Caco-2 (cell line): Measurements from ENCODE around the gene ADAMTS8. TPM values are rescaled to one million over a fixed set of nuclear protein-coding genes. Genes with fewer than 3 reads are reported as not detected.
A peak's percentile ranks its signal among the peaks of the same experiment; 100 is the strongest.

Source experiments
- BruUV-seq: library from RNA; stranded (reverse); fragments of 400-500 nt; replicated peaks from 2 replicates; lab custom pipeline; 2021; lab: Mats Ljungman, UMichigan
- CTCF ChIA-PET: fragments of 300-600 bp; sonication (Branson Sonifier 250); formaldehyde crosslinking; loops from one replicate; lab custom pipeline; 2022; ENCODE audit warnings: antibody characterized with exemption; lab: Charles Lee
- POLR2A ChIA-PET: fragments of 300-600 bp; sonication (Branson Sonifier 250); formaldehyde crosslinking; loops from one replicate; lab custom pipeline; 2022; ENCODE audit warnings: antibody characterized with exemption; lab: Charles Lee
- DNase-seq, 2 experiments: peaks; one replicate each; pipeline versions ENCODE4 v3.0.0 to v3.0.0-alpha.2; 2020 to 2022
- H3K27me3 ChIP-seq: replicated peaks from 2 replicates; pipeline ENCODE4 v1.6.0; 2011; ENCODE audit warnings: low read length; ENCODE audit not compliant: control insufficient read depth, insufficient read depth
- H3K36me3 ChIP-seq: 2 replicates; pipeline ENCODE4 v1.5.1; 2011; ENCODE audit warnings: low read length; ENCODE audit not compliant: control insufficient read depth, insufficient read depth
- H3K4me1 ChIP-seq: fragments of 250-450 bp; sonication (Bioruptor Pico); 2 replicates; pipeline ENCODE4 v1.5.1; 2020; ENCODE audit warnings: mild to moderate bottlenecking
- H3K4me3 ChIP-seq: 2 replicates; pipeline ENCODE4 v1.5.1; 2011; ENCODE audit warnings: low read depth, mild to moderate bottlenecking, control low read depth, low read length
- H3K9me3 ChIP-seq: fragments of 250-450 bp; sonication (Bioruptor Pico); 2 replicates; pipeline ENCODE4 v1.5.1; 2020; ENCODE audit warnings: mild to moderate bottlenecking, moderate library complexity
- H3K27ac Mint-ChIP-seq: one replicate; pipeline ENCODE4 v1.8.0; 2022; ENCODE audit warnings: mixed read lengths; ENCODE audit not compliant: unreplicated experiment
- H3K27me3 Mint-ChIP-seq: one replicate; pipeline ENCODE4 v1.8.0; 2022; ENCODE audit warnings: mixed read lengths; ENCODE audit not compliant: insufficient read depth, unreplicated experiment
- H3K36me3 Mint-ChIP-seq: one replicate; pipeline ENCODE4 v1.8.0; 2022; ENCODE audit warnings: mild to moderate bottlenecking, mixed read lengths; ENCODE audit not compliant: insufficient read depth, unreplicated experiment
- H3K4me1 Mint-ChIP-seq: one replicate; pipeline ENCODE4 v1.8.0; 2022; ENCODE audit warnings: low read depth, mixed read lengths; ENCODE audit not compliant: unreplicated experiment
- H3K4me3 Mint-ChIP-seq: one replicate; pipeline ENCODE4 v1.8.0; 2022; ENCODE audit warnings: mild to moderate bottlenecking, moderate library complexity, mixed read lengths; ENCODE audit not compliant: unreplicated experiment
- H3K9me3 Mint-ChIP-seq: one replicate; pipeline ENCODE4 v1.8.0; 2022; ENCODE audit warnings: mixed read lengths; ENCODE audit not compliant: unreplicated experiment
- intact Hi-C: fragments of 100-400 bp; cut with micrococcal nuclease; formaldehyde crosslinking; loops from one replicate; pipeline ENCODE4 v1.10.0; 2022; ENCODE audit not compliant: unreplicated experiment
- total RNA-seq: library from RNA; stranded (reverse); gene quantifications from 2 replicates; pipeline ENCODE4 v1.2.3, GENCODE V29; 2022
- TF ChIP-seq, protein P1 (sequence below), 2 experiments: fragments of 200-600 bp in 1 of 2; IDR thresholded peaks; 1 replicate in 1 of 2; 2 replicates in 1 of 2; pipeline versions ENCODE4 v1.5.1 to v1.8.0; 2011 to 2022; ENCODE audit warnings: antibody characterized with exemption in 1 of 2, control low read depth in 1 of 2, inconsistent platforms in 1 of 2, low read depth in 1 of 2, low read length in 1 of 2, mild to moderate bottlenecking in 1 of 2, moderate library complexity in 1 of 2; ENCODE audit not compliant: insufficient read depth in 1 of 2, severe bottlenecking in 1 of 2, unreplicated experiment in 1 of 2

Gene ADAMTS8
- total RNA-seq, 1 experiment from 2014 or later, result not detected

DNA sequence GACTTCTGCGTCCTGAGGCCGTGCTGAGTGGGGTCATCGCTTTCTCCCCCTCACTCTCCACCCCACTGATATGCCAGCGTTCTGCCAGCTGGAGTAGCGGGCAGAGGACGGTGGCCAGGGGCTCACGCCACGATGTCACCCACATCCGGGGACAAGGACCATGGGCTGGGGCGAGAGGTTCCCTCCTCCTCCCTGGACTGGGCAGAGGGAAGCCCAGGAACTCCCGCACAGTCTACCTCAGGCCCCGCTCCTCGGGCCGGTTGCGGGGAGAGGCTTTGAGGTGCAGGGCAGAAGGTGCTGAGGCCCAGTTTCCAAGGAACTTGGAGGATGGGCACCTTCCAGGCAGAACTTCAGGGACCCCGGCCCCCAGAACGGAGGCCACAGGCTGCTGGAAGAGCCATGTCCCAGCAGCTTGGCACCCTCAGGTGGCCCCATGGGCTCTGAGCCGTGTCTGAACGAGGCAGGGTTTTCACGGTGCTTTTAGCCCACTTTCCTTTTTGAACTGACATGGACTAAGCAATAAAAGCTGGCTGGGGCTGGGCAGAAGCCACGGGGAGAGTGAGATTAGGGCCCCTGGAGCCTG is 45.5 kb upstream of the ADAMTS8 start:
- H3K36me3 ChIP-seq, result no peaks in the 10 kb centered on the region
- intact Hi-C loops, result no loop called here
- POLR2A ChIA-PET, result no interaction called here
- peaks cover 6% of the 10 kb centered on the region for H3K27me3 Mint-ChIP-seq
- H3K9me3 Mint-ChIP-seq, result no peaks in the 10 kb centered on the region
- CTCF ChIA-PET, result no interaction called here
- H3K4me3 ChIP-seq, result no peak overlapping the region
- H3K4me1 Mint-ChIP-seq, result no peaks in the 10 kb centered on the region
- H3K4me3 Mint-ChIP-seq, result no peak overlapping the region
- no TSS peak for BruUV-seq
- DNase-seq, result peak in 1 of 2 experiments; percentile 31
- no peaks in the 10 kb centered on the region for H3K36me3 Mint-ChIP-seq
- H3K4me1 ChIP-seq, result peaks cover 8% of the 10 kb centered on the region; the same call in 1 of the 2 replicates
- H3K27me3 ChIP-seq, result no peaks in the 10 kb centered on the region; the same call in 1 of the 2 replicates
- H3K9me3 ChIP-seq, result no peaks in the 10 kb centered on the region
- no peak overlapping the region for H3K27ac Mint-ChIP-seq
- TF ChIP-seq, protein P1, sequence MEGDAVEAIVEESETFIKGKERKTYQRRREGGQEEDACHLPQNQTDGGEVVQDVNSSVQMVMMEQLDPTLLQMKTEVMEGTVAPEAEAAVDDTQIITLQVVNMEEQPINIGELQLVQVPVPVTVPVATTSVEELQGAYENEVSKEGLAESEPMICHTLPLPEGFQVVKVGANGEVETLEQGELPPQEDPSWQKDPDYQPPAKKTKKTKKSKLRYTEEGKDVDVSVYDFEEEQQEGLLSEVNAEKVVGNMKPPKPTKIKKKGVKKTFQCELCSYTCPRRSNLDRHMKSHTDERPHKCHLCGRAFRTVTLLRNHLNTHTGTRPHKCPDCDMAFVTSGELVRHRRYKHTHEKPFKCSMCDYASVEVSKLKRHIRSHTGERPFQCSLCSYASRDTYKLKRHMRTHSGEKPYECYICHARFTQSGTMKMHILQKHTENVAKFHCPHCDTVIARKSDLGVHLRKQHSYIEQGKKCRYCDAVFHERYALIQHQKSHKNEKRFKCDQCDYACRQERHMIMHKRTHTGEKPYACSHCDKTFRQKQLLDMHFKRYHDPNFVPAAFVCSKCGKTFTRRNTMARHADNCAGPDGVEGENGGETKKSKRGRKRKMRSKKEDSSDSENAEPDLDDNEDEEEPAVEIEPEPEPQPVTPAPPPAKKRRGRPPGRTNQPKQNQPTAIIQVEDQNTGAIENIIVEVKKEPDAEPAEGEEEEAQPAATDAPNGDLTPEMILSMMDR (IDR thresholded peaks at IDR 0.05; ENCODE audit: insufficient read depth in 1 of 2, low read depth in 1 of 2, low read length in 1 of 2, severe bottlenecking in 1 of 2, unreplicated experiment in 1 of 2), result no peak

GRCh38 chr11:130473056-130473794 is 44.8 kb upstream of the ADAMTS8 start:
- Mint-ChIP-seq H3K4me3 (no peak overlapping the region), H3K4me1 (no peaks in the 10 kb centered on the region), H3K27me3 (peaks cover 6% of the 10 kb centered on the region), H3K9me3 (no peaks in the 10 kb centered on the region), H3K36me3 (no peaks in the 10 kb centered on the region), H3K27ac (no peak overlapping the region)
- peak in 1 of 2 experiments; percentile 36 for DNase-seq
- Histone ChIP-seq H3K4me3 (no peak overlapping the region), H3K4me1 (peaks cover 3% of the 10 kb centered on the region; the same call in 1 of the 2 replicates), H3K9me3 (no peaks in the 10 kb centered on the region), H3K36me3 (no peaks in the 10 kb centered on the region), H3K27me3 (no peaks in the 10 kb centered on the region; the same call in 1 of the 2 replicates)
- POLR2A ChIA-PET, result no interaction called here
- BruUV-seq, result no TSS peak
- CTCF ChIA-PET, result no interaction called here
- TF ChIP-seq, protein P1 (IDR thresholded peaks at IDR 0.05; ENCODE audit: insufficient read depth in 1 of 2, low read depth in 1 of 2, low read length in 1 of 2, severe bottlenecking in 1 of 2, unreplicated experiment in 1 of 2), result no peak
- intact Hi-C loops, result no loop called here

DNA sequence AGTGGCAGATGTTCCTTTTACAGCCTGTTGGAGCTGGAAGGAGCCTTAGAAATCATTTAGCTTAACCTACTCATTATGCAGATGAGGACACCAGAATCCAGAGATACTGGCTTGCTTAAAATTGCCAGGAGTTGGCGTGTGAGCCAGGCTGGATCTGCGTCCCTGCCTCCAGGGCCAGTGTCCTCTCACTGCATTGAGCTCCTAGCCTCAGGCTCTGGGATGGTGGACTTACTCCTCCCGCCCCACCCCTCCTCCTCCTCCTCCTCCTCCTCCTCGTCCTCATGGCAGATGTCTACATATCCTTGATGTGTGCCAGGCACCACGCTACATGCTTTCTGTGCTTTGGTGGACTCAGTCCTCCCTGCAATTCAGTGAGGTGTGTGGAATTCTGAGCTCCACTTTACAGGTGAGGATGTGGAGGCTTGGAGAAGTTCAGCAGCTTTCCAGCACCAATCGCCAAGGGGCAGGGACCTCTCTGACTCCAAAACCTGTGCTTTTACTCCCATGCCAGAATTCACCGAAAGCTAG is 44.1 kb upstream of the ADAMTS8 start:
- Mint-ChIP-seq H3K27me3 (peaks cover 6% of the 10 kb centered on the region), H3K4me1 (no peaks in the 10 kb centered on the region), H3K36me3 (no peaks in the 10 kb centered on the region), H3K27ac (no peak overlapping the region), H3K4me3 (no peak overlapping the region), H3K9me3 (no peaks in the 10 kb centered on the region)
- intact Hi-C loops, result no loop called here
- BruUV-seq, result no TSS peak
- ChIA-PET POLR2A (no interaction called here), CTCF (interaction anchor here (0.7 kb wide), 1 partner anchor 19 kb away, joined by 3 read pairs; no protein-coding TSS in a partner anchor)
- Histone ChIP-seq H3K4me1 (no peaks in the 10 kb centered on the region), H3K4me3 (no peak overlapping the region), H3K27me3 (no peaks in the 10 kb centered on the region; the same call in 1 of the 2 replicates), H3K9me3 (no peaks in the 10 kb centered on the region), H3K36me3 (no peaks in the 10 kb centered on the region)
- peak in 1 of 2 experiments; percentile 23 for DNase-seq
- TF ChIP-seq, protein P1 (IDR thresholded peaks at IDR 0.05; ENCODE audit: insufficient read depth in 1 of 2, low read depth in 1 of 2, low read length in 1 of 2, severe bottlenecking in 1 of 2, unreplicated experiment in 1 of 2), result no peak
